ENCODE data around the gene THYN1.
"Not testable (repeated sequence)": the region's sequence is repeated elsewhere in the genome, so short reads cannot be mapped to it uniquely, and the experiment has no call there.

Gene THYN1

GRCh38 chr11:134275188-134275533 lies 22.0 kb upstream of the THYN1 start:
- DNase-seq (ENCODE audit: low spot score): no peak

- DNase-seq (ENCODE audit: low spot score): no peak
Observed at GRCh38 chr11:134273317-134273712, 20.2 kb upstream of the THYN1 start.

- DNase-seq (ENCODE audit: low spot score): peak; percentile 75
Observed at GRCh38 chr11:134272381-134273316, 19.5 kb upstream of the THYN1 start.

GRCh38 chr11:134271978-134272377 lies 18.8 kb upstream of the THYN1 start:
- DNase-seq (ENCODE audit: low spot score): no peak

GRCh38 chr11:134270250-134270714 lies 17.1 kb upstream of the THYN1 start:
- no peak for DNase-seq (ENCODE audit: low spot score)

- DNase-seq (ENCODE audit: low spot score): no peak
Observed at GRCh38 chr11:134267966-134268365, 14.8 kb upstream of the THYN1 start.

GRCh38 chr11:134267461-134267860 lies 14.3 kb upstream of the THYN1 start:
- no peak for DNase-seq (ENCODE audit: low spot score)

- peak; percentile 74 for DNase-seq (ENCODE audit: low spot score)
Observed at GRCh38 chr11:134266841-134267251, 13.7 kb upstream of the THYN1 start.

GRCh38 chr11:134266440-134266839 lies 13.3 kb upstream of the THYN1 start:
- DNase-seq (ENCODE audit: low spot score): no peak

- DNase-seq (ENCODE audit: low spot score): no peak
Observed at GRCh38 chr11:134264966-134265764, 12.0 kb upstream of the THYN1 start.

- DNase-seq (ENCODE audit: low spot score): peak; percentile 45
Observed at GRCh38 chr11:134261626-134262488, 8.7 kb upstream of the THYN1 start.

GRCh38 chr11:134260983-134261382 lies 7.8 kb upstream of the THYN1 start:
- no peak for DNase-seq (ENCODE audit: low spot score)

- no peak for DNase-seq (ENCODE audit: low spot score)
Observed at GRCh38 chr11:134260503-134260902, 7.4 kb upstream of the THYN1 start.

GRCh38 chr11:134258577-134258976 lies 5.4 kb upstream of the THYN1 start:
- DNase-seq (ENCODE audit: low spot score): no peak

- DNase-seq (ENCODE audit: low spot score): no peak
Observed at GRCh38 chr11:134257101-134257500, 3.9 kb upstream of the THYN1 start.

- DNase-seq (ENCODE audit: low spot score): not testable (repeated sequence)
Observed at GRCh38 chr11:134255184-134255561, 2.0 kb upstream of the THYN1 start.

- no peak for DNase-seq (ENCODE audit: low spot score)
Observed at GRCh38 chr11:134254433-134255183, 1.5 kb upstream of the THYN1 start.

GRCh38 chr11:134252346-134253187 lies 585 bp downstream of the THYN1 start:
- peak; percentile 56 for DNase-seq (ENCODE audit: low spot score)

GRCh38 chr11:134250675-134251074 lies 2.5 kb downstream of the THYN1 start:
- no peak for DNase-seq (ENCODE audit: low spot score)

- DNase-seq (ENCODE audit: low spot score): no peak
Observed at GRCh38 chr11:134250246-134250645, 2.9 kb downstream of the THYN1 start.

Measured in AG08396 (cell line).